Measurements from ENCODE around the gene CHCHD10. TPM values are rescaled to one million over a fixed set of nuclear protein-coding genes. Genes with fewer than 3 reads are reported as not detected.

CHCHD10 gene
- total RNA-seq, 6 experiments from 2014 or later = 89.3 to 117 (median 106) TPM

DNA sequence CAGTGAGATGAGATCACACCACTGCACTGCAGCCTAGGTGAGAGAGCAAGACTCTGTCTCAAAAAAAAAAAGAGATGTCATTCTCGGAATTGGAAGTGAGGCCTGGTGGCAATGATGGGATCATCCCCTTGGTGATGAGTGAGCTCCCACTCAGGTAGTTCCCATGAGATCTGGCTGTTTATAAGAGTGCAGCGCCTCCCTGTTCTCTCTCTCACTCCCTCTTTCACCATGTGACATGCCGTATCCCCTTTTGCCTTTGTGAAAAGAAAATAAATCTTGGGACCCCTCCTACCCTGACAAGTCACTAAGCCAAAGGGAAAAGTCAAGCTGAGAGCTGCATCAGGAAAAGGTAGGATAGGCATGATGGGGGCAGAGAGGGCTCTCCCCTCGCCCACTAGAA lies 45.6 kb downstream of the CHCHD10 start:
- no peak overlapping the region for H3K27ac Mint-ChIP-seq
- H3K27me3 Mint-ChIP-seq (ENCODE audit: insufficient read depth) = peaks cover 11% of the 10 kb centered on the region
- H3K4me3 Mint-ChIP-seq = no peak overlapping the region
- no peak for TF ChIP-seq CTCF (IDR thresholded peaks at IDR 0.05)
- H3K4me1 Mint-ChIP-seq (ENCODE audit: low read depth) = 0 out of 2 replicates have a peak, but pooled peaks cover 9% of the 10 kb centered on the region
- H3K36me3 Mint-ChIP-seq (ENCODE audit: low read depth) = no peaks in the 10 kb centered on the region
- H3K9me3 Mint-ChIP-seq = no peaks in the 10 kb centered on the region
- DNase-seq = no peak

DNA sequence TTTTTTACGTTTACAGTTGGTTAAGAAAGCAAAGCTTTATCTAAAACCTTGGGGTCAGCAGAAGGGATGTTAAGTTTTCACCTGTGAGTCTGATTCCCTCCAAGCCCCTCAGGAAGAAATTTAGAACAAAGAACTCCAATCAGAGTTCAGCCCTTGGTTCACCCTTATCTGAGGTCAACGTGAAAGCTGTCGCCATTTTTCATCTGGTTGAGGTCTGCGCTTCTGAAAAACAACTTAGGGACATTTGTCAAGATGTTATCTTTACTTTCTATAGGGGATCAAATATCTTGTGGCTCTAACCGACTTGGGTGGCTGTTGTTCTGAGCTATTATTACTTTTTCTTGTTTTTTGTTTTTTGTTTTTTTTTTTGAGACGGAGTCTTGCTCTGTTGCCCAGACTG lies 46.9 kb downstream of the CHCHD10 start:
- peaks cover 7% of the 10 kb centered on the region for H3K27me3 Mint-ChIP-seq (ENCODE audit: insufficient read depth)
- no peak for TF ChIP-seq CTCF (IDR thresholded peaks at IDR 0.05)
- DNase-seq = no peak

GRCh38 chr22:23718371-23719165 lies 49.2 kb downstream of the CHCHD10 start:
- Mint-ChIP-seq H3K4me1 (ENCODE audit: low read depth) (0 out of 2 replicates have a peak, but pooled peaks cover 4% of the 10 kb centered on the region), H3K4me3 (no peak overlapping the region), H3K36me3 (ENCODE audit: low read depth) (peaks cover 7% of the 10 kb centered on the region), H3K27ac (no peak overlapping the region), H3K27me3 (ENCODE audit: insufficient read depth) (peaks cover 3% of the 10 kb centered on the region), H3K9me3 (no peaks in the 10 kb centered on the region)
- no peak for TF ChIP-seq CTCF (IDR thresholded peaks at IDR 0.05)
- DNase-seq = no peak

More for the DNA sequence above, 46.9 kb downstream of the CHCHD10 start:
- Mint-ChIP-seq H3K4me1 (ENCODE audit: low read depth) (0 out of 2 replicates have a peak, but pooled peaks cover 9% of the 10 kb centered on the region), H3K36me3 (ENCODE audit: low read depth) (no peaks in the 10 kb centered on the region), H3K9me3 (no peaks in the 10 kb centered on the region), H3K27ac (no peak overlapping the region), H3K4me3 (no peak overlapping the region)

DNA sequence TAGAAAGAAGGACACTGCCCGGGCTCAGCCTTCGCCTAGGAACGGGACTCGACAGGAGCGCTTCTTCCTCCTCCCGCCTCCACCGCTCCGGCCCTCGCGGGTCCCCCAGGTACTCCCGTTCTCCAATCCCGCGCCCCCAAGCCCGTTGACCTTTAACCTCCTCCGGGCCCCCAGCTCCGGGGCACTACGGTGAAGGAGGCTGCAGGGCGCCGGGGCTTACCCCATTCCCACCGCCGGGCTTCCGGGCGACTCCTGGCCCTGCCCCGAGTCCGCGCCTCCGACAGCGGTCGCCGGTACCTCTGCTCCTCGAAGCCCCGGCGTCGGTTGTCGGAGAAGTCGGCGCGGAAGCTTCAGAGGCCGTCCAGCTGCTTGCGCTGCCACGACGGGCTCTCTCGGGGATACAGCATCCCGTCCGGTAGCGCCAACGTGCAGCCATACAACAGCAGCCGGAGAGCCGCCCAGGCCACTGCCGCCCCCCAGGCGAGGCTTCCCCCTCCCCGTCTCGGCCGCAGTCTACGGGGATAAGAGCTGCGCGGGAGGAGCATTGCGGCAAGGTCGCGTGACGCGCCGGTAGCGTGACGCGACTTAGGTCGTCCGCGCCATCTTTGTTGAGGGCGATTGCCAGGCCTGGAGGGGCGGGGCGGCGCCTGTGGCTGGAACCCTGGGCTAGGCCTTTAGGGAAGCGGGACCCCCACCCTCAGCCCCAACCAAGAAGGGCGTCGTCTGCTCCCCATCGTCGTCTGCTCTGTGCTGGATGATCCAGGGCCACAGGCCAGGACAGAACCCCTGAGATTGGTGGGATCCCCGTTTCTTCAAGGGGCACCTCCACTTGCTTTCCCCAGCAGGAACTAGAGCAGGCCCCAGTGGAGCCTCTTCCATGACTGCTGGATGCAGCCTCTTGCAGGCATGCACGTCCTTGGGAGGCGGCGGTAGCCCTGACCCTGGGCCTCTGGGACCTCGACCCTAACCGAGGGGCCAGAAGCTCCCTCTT lies 50.7 kb downstream of the CHCHD10 start:
- Mint-ChIP-seq H3K36me3 (ENCODE audit: low read depth) (peaks cover 7% of the 10 kb centered on the region), H3K27me3 (ENCODE audit: insufficient read depth) (peaks cover 2% of the 10 kb centered on the region; the same call in 1 of the 2 replicates), H3K9me3 (no peaks in the 10 kb centered on the region), H3K4me3 (peak overlapping the region; percentile 83), H3K4me1 (ENCODE audit: low read depth) (0 out of 2 replicates have a peak, but pooled peaks cover 4% of the 10 kb centered on the region), H3K27ac (peak overlapping the region; percentile 81)
- TF ChIP-seq CTCF (IDR thresholded peaks at IDR 0.05) = no peak
- DNase-seq = peak; percentile 60

Other genes with a start within 250 kb of the CHCHD10 start
- not detected for gene IGLL1, start 187.7 kb downstream of the CHCHD10 start, total RNA-seq (2021; fragmentation: NEBNext Ultra II Directional; extraction: Animal tissue kit (Norgen Biotek cat#: 25700))
- gene DRICH1, start 135.7 kb downstream of the CHCHD10 start, total RNA-seq (2021; fragmentation: NEBNext Ultra II Directional; extraction: Animal tissue kit (Norgen Biotek cat#: 25700)) = under 1 TPM in 3 of 6 experiments, not detected in 3; 0.14 to 0.25 (median 0.24) TPM
- not detected for gene RGL4, start 77.0 kb downstream of the CHCHD10 start, total RNA-seq (2021; fragmentation: NEBNext Ultra II Directional; extraction: Animal tissue kit (Norgen Biotek cat#: 25700))
- 1 to 10 TPM; 6.0 to 7.0 (median 6.4) TPM for gene ZNF70, start 16.9 kb downstream of the CHCHD10 start, total RNA-seq (2021; fragmentation: NEBNext Ultra II Directional; extraction: Animal tissue kit (Norgen Biotek cat#: 25700))
- under 1 TPM in 2 of 6 experiments, not detected in 4; 0.33 to 0.57 TPM for gene VPREB3, start 13.5 kb downstream of the CHCHD10 start, total RNA-seq (2021; fragmentation: NEBNext Ultra II Directional; extraction: Animal tissue kit (Norgen Biotek cat#: 25700))
- gene C22orf15, start 5.0 kb downstream of the CHCHD10 start, total RNA-seq (2021; fragmentation: NEBNext Ultra II Directional; extraction: Animal tissue kit (Norgen Biotek cat#: 25700)) = 1 to 10 TPM in 3 of 6 experiments, under 1 TPM in 3; 0.48 to 4.0 (median 1.1) TPM
- 1 to 10 TPM; 1.7 to 3.6 (median 2.7) TPM for gene MMP11, start 4.9 kb upstream of the CHCHD10 start, total RNA-seq (2021; fragmentation: NEBNext Ultra II Directional; extraction: Animal tissue kit (Norgen Biotek cat#: 25700))
- gene SMARCB1, start 19.0 kb upstream of the CHCHD10 start, total RNA-seq (2021; fragmentation: NEBNext Ultra II Directional; extraction: Animal tissue kit (Norgen Biotek cat#: 25700)) = 100 to 1,000 TPM in 1 of 6 experiments, 10 to 100 TPM in 5; 91.5 to 101 (median 97.3) TPM
- under 1 TPM; 0.21 to 0.88 (median 0.40) TPM for gene DERL3, start 71.0 kb upstream of the CHCHD10 start, total RNA-seq (2021; fragmentation: NEBNext Ultra II Directional; extraction: Animal tissue kit (Norgen Biotek cat#: 25700))
- gene SLC2A11, start 89.9 kb upstream of the CHCHD10 start, total RNA-seq (2021; fragmentation: NEBNext Ultra II Directional; extraction: Animal tissue kit (Norgen Biotek cat#: 25700)) = 10 to 100 TPM in 4 of 6 experiments, 1 to 10 TPM in 2; 8.9 to 13.2 (median 10.5) TPM
- 100 to 1,000 TPM; 625 to 741 (median 699) TPM for gene MIF, start 126.4 kb upstream of the CHCHD10 start, total RNA-seq (2021; fragmentation: NEBNext Ultra II Directional; extraction: Animal tissue kit (Norgen Biotek cat#: 25700))
- 10 to 100 TPM; 31.4 to 39.2 (median 34.1) TPM for gene GSTT2B, start 193.2 kb upstream of the CHCHD10 start, total RNA-seq (2021; fragmentation: NEBNext Ultra II Directional; extraction: Animal tissue kit (Norgen Biotek cat#: 25700))
- gene DDTL, start 198.9 kb upstream of the CHCHD10 start, total RNA-seq (2021; fragmentation: NEBNext Ultra II Directional; extraction: Animal tissue kit (Norgen Biotek cat#: 25700)) = under 1 TPM; 0.26 to 0.66 (median 0.47) TPM
- 100 to 1,000 TPM in 4 of 6 experiments, 10 to 100 TPM in 2; 96.1 to 120 (median 108) TPM for gene DDT, start 206.5 kb upstream of the CHCHD10 start, total RNA-seq (2021; fragmentation: NEBNext Ultra II Directional; extraction: Animal tissue kit (Norgen Biotek cat#: 25700))
- gene GSTT2, start 212.2 kb upstream of the CHCHD10 start, total RNA-seq (2021; fragmentation: NEBNext Ultra II Directional; extraction: Animal tissue kit (Norgen Biotek cat#: 25700)) = under 1 TPM in 5 of 6 experiments, not detected in 1; 0.38 to 0.64 (median 0.43) TPM
- gene GSTT4, start 237.5 kb upstream of the CHCHD10 start, total RNA-seq (2021; fragmentation: NEBNext Ultra II Directional; extraction: Animal tissue kit (Norgen Biotek cat#: 25700)) = not detected
- 10 to 100 TPM; 39.0 to 54.1 (median 48.0) TPM for gene CABIN1, start 243.3 kb upstream of the CHCHD10 start, total RNA-seq (2021; fragmentation: NEBNext Ultra II Directional; extraction: Animal tissue kit (Norgen Biotek cat#: 25700))